Measurements from ENCODE around the gene RAB6A.

DNA sequence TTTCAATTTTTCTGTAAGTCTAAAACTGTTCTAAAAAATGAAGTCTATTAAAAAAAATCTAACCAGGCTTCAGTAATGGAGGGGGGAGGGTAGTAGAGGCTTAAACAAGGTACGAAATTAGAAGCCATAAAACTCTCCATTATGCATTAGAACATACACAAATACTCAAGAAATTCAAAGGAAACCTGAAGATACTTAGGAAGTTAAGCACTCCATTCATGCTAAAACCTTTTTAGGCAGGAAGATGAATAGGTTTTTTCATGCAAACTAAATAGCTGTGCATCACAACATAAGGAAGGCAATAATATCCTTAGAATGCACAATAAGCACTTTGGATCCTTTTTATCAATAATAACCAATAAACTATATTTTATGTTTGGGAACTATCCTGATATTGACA is 2.4 kb downstream of the RAB6A start:
- TF ChIP-seq CTCF (IDR thresholded peaks at IDR 0.05; ENCODE audit: control extremely low read depth in 1 of 3, insufficient read depth in 1 of 3, low read depth in 1 of 3, low read length in 3 of 3), result no peak
- no peak for TF ChIP-seq ATF2 (IDR thresholded peaks at IDR 0.05; ENCODE audit: low read length)
- TF ChIP-seq BACH1 (IDR thresholded peaks at IDR 0.05; ENCODE audit: low read length), result no peak
- no peak for TF ChIP-seq JUND (IDR thresholded peaks at IDR 0.05; ENCODE audit: low read length)
- no peak for TF ChIP-seq MAX (IDR thresholded peaks at IDR 0.05)
- no peak for TF ChIP-seq POLR2A (IDR thresholded peaks at IDR 0.05; ENCODE audit: control extremely low read depth in 1 of 2, low read depth in 2 of 2, low read length in 2 of 2)
- TF ChIP-seq KDM1A (IDR thresholded peaks at IDR 0.05; ENCODE audit: borderline replicate concordance, low read length), result no peak
- TF ChIP-seq POLR2AphosphoS5 (IDR thresholded peaks at IDR 0.05; ENCODE audit: low read depth, low read length), result no peak
- no peak for TF ChIP-seq ZNF274 (IDR thresholded peaks at IDR 0.05; ENCODE audit: borderline replicate concordance, extremely low read depth, low read length)
- TF ChIP-seq EZH2 (IDR thresholded peaks at IDR 0.05; ENCODE audit: low read depth, low read length, severe bottlenecking), result no peak
- no peak for TF ChIP-seq JUN (IDR thresholded peaks at IDR 0.05; ENCODE audit: low read depth, low read length)

All from H1 (cell line).